ENCODE data around the gene HYOU1.
"Not testable (repeated sequence)": the region's sequence is repeated elsewhere in the genome, so short reads cannot be mapped to it uniquely, and the experiment has no call there.

HYOU1 gene

GRCh38 chr11:119057000-119057769 lies at the start of gene HYOU1:
HYOU1 (minus strand) TSS chr11:119057205; CDS start chr11:119056160, 1,045 bp downstream.
- peak; percentile 94 for DNase-seq

GRCh38 chr11:119103793-119104192 lies 46.8 kb upstream of the HYOU1 start:
- no peak for DNase-seq

- DNase-seq, result not testable (repeated sequence)
Observed at GRCh38 chr11:119103161-119103664, 46.2 kb upstream of the HYOU1 start.

- peak; percentile 100 for DNase-seq
Observed at GRCh38 chr11:119101759-119102423, 44.9 kb upstream of the HYOU1 start, which contains the start of gene DPAGT1. DPAGT1 (minus strand) TSS chr11:119101853; CDS start chr11:119101655, 198 bp downstream.

DNA sequence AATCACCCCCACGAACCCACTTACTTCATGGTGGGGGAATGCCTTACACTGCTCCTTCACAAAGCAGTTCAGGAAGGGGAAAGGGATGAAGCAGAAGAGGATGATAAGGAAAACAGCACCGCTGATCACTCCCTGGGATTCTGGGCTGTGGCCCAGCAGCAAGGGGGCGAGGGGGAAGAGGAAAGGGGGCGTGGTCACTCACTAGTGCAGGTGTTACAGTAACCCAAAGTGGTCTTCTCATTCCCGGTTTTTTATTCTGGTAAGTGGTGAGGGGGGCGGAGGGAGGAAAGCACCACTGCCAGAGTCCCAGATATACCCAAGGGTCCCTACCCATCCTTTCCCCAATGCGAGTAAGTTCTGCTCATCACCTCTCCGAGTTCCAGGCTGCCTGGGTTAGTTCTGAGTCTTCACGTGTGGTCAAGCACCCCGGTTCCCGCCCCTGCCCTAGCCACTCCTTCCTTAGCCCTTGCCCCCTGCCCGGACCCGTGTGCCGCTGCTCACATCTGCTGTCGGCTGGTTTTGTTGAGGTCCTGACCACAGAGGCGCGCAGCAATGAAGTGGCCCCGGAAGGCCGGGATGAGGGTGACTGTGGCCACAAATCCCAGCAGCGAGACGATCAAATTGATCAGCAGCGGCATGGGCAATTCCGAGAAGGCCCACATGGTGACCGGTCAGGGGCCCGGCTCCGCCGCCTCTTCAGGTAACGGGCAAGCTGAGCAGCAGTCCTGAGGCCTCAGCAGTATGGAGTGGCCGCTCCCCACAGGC lies 44.2 kb upstream of the HYOU1 start:
- DNase-seq, result peak; percentile 65

- DNase-seq, result peak; percentile 66
Observed at GRCh38 chr11:119100246-119100970, 43.4 kb upstream of the HYOU1 start.

GRCh38 chr11:119099711-119100110 lies 42.7 kb upstream of the HYOU1 start:
- no peak for DNase-seq

DNA sequence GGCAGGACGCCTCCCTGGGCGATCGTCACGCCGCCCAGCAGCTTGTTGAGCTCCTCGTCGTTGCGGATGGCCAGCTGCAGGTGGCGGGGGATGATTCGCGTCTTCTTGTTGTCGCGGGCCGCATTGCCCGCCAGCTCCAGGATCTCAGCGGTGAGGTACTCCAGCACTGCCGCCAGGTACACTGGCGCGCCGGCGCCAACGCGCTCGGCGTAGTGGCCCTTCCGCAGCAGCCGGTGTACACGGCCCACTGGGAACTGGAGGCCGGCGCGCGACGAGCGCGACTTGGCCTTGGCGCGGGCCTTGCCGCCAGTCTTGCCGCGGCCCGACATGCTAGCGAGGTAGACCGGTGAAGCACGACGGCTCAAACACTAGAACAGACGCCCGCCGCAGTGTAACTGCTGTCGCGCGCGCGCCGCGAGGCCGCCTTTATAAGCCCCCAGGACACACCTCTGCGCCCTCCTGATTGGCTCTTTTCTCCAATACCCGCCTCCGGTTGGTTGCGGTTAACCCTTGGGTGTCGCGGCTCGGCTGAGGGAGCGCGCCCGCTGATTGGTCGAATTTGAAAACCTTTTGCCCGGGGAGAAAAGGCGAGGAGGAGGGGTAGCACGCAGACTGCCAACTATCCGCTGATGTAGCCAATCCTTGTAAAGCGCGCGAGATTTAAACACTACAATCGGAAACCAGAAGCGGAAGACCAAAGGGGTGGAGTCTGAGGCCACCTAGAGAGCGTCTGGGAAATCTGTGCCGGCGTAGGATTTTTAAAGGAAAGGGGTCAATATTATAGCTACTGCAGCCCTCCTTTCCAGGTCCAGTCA lies 38.3 kb upstream of the HYOU1 start:
- DNase-seq, result peak; percentile 99

GRCh38 chr11:119094816-119095065 lies 37.7 kb upstream of the HYOU1 start:
- peak; percentile 34 for DNase-seq

GRCh38 chr11:119093942-119094815 lies 37.2 kb upstream of the HYOU1 start:
- peak; percentile 14 for DNase-seq

GRCh38 chr11:119092880-119093842 lies 36.2 kb upstream of the HYOU1 start:
- DNase-seq, result no peak

DNA sequence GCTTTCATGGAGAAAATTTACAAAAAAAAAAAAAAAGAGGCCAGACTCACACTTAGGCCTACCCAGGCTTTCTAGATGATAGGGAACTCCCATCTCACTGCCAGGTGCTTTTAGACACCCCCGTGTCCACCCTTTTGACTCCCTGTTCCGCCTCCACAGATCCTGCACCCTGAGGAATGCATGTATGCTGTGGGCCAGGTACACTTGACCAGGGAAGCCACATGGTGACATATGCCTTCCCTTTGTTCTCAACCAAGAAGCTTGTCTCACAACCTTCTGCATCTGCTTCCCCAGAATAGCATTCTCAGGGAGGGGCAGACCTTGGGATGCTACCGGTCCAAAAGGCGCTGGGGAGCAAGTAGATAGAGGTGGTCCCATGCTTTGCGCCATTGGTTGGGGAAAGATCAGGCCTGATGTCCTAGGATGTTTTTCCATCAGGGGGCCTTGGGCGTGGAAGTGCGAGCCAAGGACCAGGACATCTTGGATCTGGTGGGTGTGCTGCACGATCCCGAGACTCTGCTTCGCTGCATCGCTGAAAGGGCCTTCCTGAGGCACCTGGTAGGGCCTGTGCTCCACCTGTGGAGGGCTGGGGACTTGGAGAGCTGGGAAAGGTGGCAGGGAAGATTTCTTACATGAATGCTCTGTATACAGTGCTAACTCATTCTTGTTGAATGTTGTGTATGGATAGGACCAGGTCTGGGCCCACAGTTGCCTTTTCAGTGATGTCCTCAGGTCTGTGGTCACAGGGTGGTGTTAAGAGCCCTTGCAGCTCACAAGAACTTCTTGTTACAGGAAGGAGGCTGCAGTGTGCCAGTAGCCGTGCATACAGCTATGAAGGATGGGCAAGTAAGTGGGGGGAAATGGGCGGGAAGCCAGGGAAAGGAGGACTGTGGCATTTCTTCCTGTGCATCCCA lies 35.2 kb upstream of the HYOU1 start:
- DNase-seq, result no peak

DNA sequence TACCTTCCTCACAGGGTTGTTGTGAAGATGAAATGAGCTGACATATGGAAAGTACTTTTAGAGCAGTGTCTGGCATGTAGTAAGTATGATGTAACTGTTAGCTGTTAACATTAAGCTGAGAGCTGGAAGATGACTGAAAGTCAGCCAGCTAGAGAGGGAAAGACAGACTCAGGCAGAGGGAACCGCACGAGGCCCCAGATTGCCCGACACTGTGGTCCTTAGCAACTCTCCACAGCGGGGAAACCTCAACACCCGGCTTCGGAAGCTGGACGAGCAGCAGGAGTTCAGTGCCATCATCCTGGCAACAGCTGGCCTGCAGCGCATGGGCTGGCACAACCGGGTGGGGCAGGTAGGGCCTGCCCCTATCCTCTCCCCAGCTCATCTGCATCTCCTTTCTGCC lies 34.2 kb upstream of the HYOU1 start:
- DNase-seq, result no peak

DNA sequence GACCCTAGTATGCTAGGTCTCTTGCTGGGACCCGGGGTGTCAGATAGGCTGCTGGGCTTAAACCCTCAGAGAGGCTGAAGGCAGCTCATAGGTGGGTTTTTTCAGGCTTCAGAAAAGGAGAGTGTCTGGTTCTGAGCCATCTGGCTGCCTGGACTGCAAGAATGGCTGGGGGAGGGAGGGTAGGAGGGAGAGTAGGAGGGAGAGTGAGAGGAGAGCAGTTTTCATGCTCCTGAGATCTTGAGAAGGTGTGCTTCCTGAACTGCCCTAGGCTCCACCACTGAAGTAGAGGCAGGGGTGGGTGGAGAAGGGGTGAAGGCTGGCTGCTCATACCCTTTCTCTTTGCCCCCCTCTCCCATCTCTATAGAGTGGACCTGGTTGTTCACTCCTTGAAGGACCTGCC lies 32.3 kb upstream of the HYOU1 start:
- DNase-seq, result no peak

DNA sequence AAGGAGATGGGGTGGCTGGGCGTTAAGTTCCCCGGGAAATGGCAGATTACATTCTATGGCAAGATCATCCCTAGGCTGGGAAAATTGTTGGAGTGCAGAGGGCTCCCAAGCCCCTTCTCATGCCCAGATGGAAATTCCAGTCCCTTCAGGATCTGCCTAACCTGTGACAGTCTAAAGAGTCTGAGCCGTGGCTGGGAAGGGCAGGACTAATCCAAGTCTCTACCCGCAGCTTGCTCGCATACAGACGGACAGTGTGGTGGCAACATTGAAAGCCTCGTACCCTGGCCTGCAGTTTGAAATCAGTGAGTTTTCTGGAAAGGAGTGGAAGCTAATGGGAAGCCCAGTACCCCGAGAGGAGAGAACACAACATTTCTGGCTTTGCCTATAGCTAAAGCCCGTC lies 31.4 kb upstream of the HYOU1 start:
- DNase-seq, result no peak

- no peak for DNase-seq
Observed at GRCh38 chr11:119087747-119088241, 30.8 kb upstream of the HYOU1 start.

GRCh38 chr11:119087123-119087522 lies 30.1 kb upstream of the HYOU1 start:
- no peak for DNase-seq

DNA sequence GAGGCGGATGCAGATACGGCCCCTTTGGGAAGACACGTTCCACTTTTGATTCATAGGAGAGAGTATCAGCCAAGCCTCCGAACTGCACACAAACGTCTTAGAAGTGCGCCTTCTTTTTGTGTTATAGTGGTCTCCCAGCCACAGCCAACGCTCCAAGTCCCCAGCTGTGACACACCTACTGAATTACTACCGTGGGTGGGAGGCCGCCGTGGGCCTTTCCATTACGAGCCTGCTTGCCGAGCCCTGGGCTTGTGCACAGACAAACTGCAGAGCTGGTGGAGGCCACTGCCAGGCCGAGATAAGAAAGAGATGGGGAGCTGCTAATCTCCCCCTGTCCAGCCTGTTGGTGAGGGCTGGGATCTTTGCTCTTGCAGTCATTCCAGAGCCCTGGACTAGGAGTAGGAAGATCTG lies 28.4 kb upstream of the HYOU1 start:
- no peak for DNase-seq
